ENCODE data around the gene ZBTB16. TPM values are rescaled to one million over a fixed set of nuclear protein-coding genes. Genes with fewer than 3 reads are reported as not detected.

Gene ZBTB16
- total and polyA plus RNA-seq, 7 experiments from 2014 or later: 3.0 to 22.1 (median 7.2) TPM

GRCh38 chr11:114171257-114172054, 111.9 kb downstream of the ZBTB16 start:
- Histone ChIP-seq H3K27ac (ENCODE audit: low read depth, low read length) (peak overlapping the region; percentile 40), H3K4me3 (ENCODE audit: low read length) (peak overlapping the region; percentile 14), H3K36me3 (ENCODE audit: control insufficient read depth in 2 of 3, insufficient read depth in 3 of 3, low read length in 3 of 3) (no peaks in the 10 kb centered on the region), H3K4me1 (ENCODE audit: control insufficient read depth in 2 of 2, insufficient read depth in 2 of 2, low read length in 2 of 2) (peaks cover 66 to 88% of the 10 kb centered on the region in 2 donors), H3K9me3 (ENCODE audit: control insufficient read depth in 2 of 3, low read length in 3 of 3) (no peaks in the 10 kb centered on the region), H3K27me3 (ENCODE audit: control insufficient read depth in 2 of 2, insufficient read depth in 2 of 2, low read length in 2 of 2) (no peaks in the 10 kb centered on the region)
- peak overlapping the region in 8 of 10 donors; percentile 46 to 78 (median 72) for H3K4me3 Mint-ChIP-seq
- intact Hi-C loops (cut with micrococcal nuclease): loop anchor here (1.0 kb wide), 2 partner anchors 11 to 12 kb away; no protein-coding TSS in a partner anchor
- DNase-seq: no peak
- no peaks in the 10 kb centered on the region for H3K9me3 Mint-ChIP-seq
- ChIA-PET CTCF (interaction anchor here (0.6 to 2.3 kb wide), 7 partner anchors 9 to 111 kb away, joined by 3 to 14 read pairs (median 4); no protein-coding TSS in a partner anchor), POLR2A (interaction anchor here (1.0 to 20.6 kb wide), 4 partner anchors 11 to 37 kb away, joined by 3 to 363 read pairs (median 24); no protein-coding TSS in a partner anchor)
- H3K27ac Mint-ChIP-seq: peak overlapping the region in 8 of 9 donors; percentile 89 to 98 (median 96)
- H3K36me3 Mint-ChIP-seq: peaks cover 0 to 2% (median 0%) of the 10 kb centered on the region in 5 donors
- H3K4me1 Mint-ChIP-seq: peaks cover 76 to 100% (median 100%) of the 10 kb centered on the region in 7 donors
- no peak for ATAC-seq
- peaks cover 0 to 4% (median 0%) of the 10 kb centered on the region in 5 donors for H3K27me3 Mint-ChIP-seq

- ATAC-seq: peak; percentile 33
- peak overlapping the region; percentile 76 to 98 (median 96) for H3K27ac Mint-ChIP-seq
- peaks cover 0 to 4% (median 0%) of the 10 kb centered on the region in 5 donors for H3K27me3 Mint-ChIP-seq
- H3K4me1 ChIP-seq (ENCODE audit: control insufficient read depth in 2 of 2, insufficient read depth in 2 of 2, low read length in 2 of 2): peaks cover 66 to 85% of the 10 kb centered on the region in 2 donors
- no peaks in the 10 kb centered on the region for H3K36me3 ChIP-seq (ENCODE audit: control insufficient read depth in 2 of 3, insufficient read depth in 3 of 3, low read length in 3 of 3)
- peaks cover 70 to 98% (median 93%) of the 10 kb centered on the region in 7 donors for H3K4me1 Mint-ChIP-seq
- ChIA-PET CTCF (interaction anchor here (0.6 to 2.3 kb wide), 8 partner anchors 9 to 112 kb away, joined by 3 to 14 read pairs (median 4); no protein-coding TSS in a partner anchor), POLR2A (interaction anchor here (1.0 to 20.6 kb wide), 5 partner anchors 12 to 112 kb away, joined by 3 to 363 read pairs (median 5); partner anchors contain the start of gene ZBTB16)
- intact Hi-C loops (cut with micrococcal nuclease): loop anchor here (1.0 kb wide), 2 partner anchors 11 to 12 kb away; no protein-coding TSS in a partner anchor
- peak overlapping the region; percentile 34 to 78 (median 71) for H3K4me3 Mint-ChIP-seq
- peaks cover 0 to 2% (median 0%) of the 10 kb centered on the region in 5 donors for H3K36me3 Mint-ChIP-seq
- peak overlapping the region; percentile 14 for H3K4me3 ChIP-seq (ENCODE audit: low read length)
- peak overlapping the region; percentile 40 for H3K27ac ChIP-seq (ENCODE audit: low read depth, low read length)
- no peaks in the 10 kb centered on the region for H3K9me3 ChIP-seq (ENCODE audit: control insufficient read depth in 2 of 3, low read length in 3 of 3)
- DNase-seq: peak in 3 of 9 donors; percentile 35 to 49 (median 47)
- H3K27me3 ChIP-seq (ENCODE audit: control insufficient read depth in 2 of 2, insufficient read depth in 2 of 2, low read length in 2 of 2): no peaks in the 10 kb centered on the region
- H3K9me3 Mint-ChIP-seq: no peaks in the 10 kb centered on the region
These were observed 112.7 kb downstream of the ZBTB16 start for GRCh38 chr11:114172055-114172861.

- ChIA-PET POLR2A (interaction anchor here (1.0 to 20.6 kb wide), 5 partner anchors 7 to 113 kb away, joined by 3 to 363 read pairs (median 12); partner anchors contain the start of gene ZBTB16), CTCF (interaction anchor here (0.9 to 2.3 kb wide), 5 partner anchors 10 to 113 kb away, joined by 3 to 14 read pairs (median 6); no protein-coding TSS in a partner anchor)
- peak overlapping the region; percentile 34 to 78 (median 71) for H3K4me3 Mint-ChIP-seq
These were observed 113.4 kb downstream of the ZBTB16 start for GRCh38 chr11:114172871-114173444.

GRCh38 chr11:114173843-114174242, 114.3 kb downstream of the ZBTB16 start:
- Mint-ChIP-seq H3K4me1 (peaks cover 59 to 98% (median 90%) of the 10 kb centered on the region in 7 donors), H3K4me3 (peak overlapping the region in 8 of 10 donors; percentile 60 to 76 (median 71)), H3K9me3 (no peaks in the 10 kb centered on the region), H3K27me3 (peaks cover 0 to 4% (median 0%) of the 10 kb centered on the region in 5 donors), H3K36me3 (peaks cover 0 to 2% (median 0%) of the 10 kb centered on the region in 5 donors), H3K27ac (peak overlapping the region; percentile 76 to 98 (median 96))
- ChIA-PET POLR2A (interaction anchor here (0.5 to 20.6 kb wide), 6 partner anchors 8 to 154 kb away, joined by 3 to 363 read pairs (median 8); partner anchors contain the start of gene ZBTB16), CTCF (interaction anchor here (0.8 to 2.6 kb wide), 3 partner anchors 10 to 20 kb away, joined by 10 to 11 read pairs (median 11); no protein-coding TSS in a partner anchor)
- Histone ChIP-seq H3K27me3 (ENCODE audit: control insufficient read depth in 2 of 2, insufficient read depth in 2 of 2, low read length in 2 of 2) (no peaks in the 10 kb centered on the region), H3K4me3 (ENCODE audit: low read length) (no peak overlapping the region), H3K4me1 (ENCODE audit: control insufficient read depth in 2 of 2, insufficient read depth in 2 of 2, low read length in 2 of 2) (peaks cover 52 to 82% of the 10 kb centered on the region in 2 donors), H3K36me3 (ENCODE audit: control insufficient read depth in 2 of 3, insufficient read depth in 3 of 3, low read length in 3 of 3) (no peaks in the 10 kb centered on the region), H3K9me3 (ENCODE audit: control insufficient read depth in 2 of 3, low read length in 3 of 3) (no peaks in the 10 kb centered on the region), H3K27ac (ENCODE audit: low read depth, low read length) (no peak overlapping the region)
- DNase-seq (no peak), ATAC-seq (no peak)
- intact Hi-C loops (cut with micrococcal nuclease): loop anchor here in 1 of 2 donors (1.0 kb wide), 1 partner anchor 9 kb away; no protein-coding TSS in a partner anchor

More at GRCh38 chr11:114172871-114173444, 113.4 kb downstream of the ZBTB16 start:
- Histone ChIP-seq H3K9me3 (ENCODE audit: control insufficient read depth in 2 of 3, low read length in 3 of 3) (no peaks in the 10 kb centered on the region), H3K27me3 (ENCODE audit: control insufficient read depth in 2 of 2, insufficient read depth in 2 of 2, low read length in 2 of 2) (no peaks in the 10 kb centered on the region), H3K36me3 (ENCODE audit: control insufficient read depth in 2 of 3, insufficient read depth in 3 of 3, low read length in 3 of 3) (no peaks in the 10 kb centered on the region), H3K27ac (ENCODE audit: low read depth, low read length) (peak overlapping the region; percentile 40), H3K4me1 (ENCODE audit: control insufficient read depth in 2 of 2, insufficient read depth in 2 of 2, low read length in 2 of 2) (peaks cover 59 to 82% of the 10 kb centered on the region in 2 donors), H3K4me3 (ENCODE audit: low read length) (peak overlapping the region; percentile 14)
- Mint-ChIP-seq H3K27ac (peak overlapping the region; percentile 76 to 98 (median 96)), H3K9me3 (no peaks in the 10 kb centered on the region), H3K36me3 (peaks cover 0 to 2% (median 0%) of the 10 kb centered on the region in 5 donors), H3K4me1 (peaks cover 65 to 98% (median 90%) of the 10 kb centered on the region in 7 donors), H3K27me3 (peaks cover 0 to 4% (median 0%) of the 10 kb centered on the region in 5 donors)
- intact Hi-C loops (cut with micrococcal nuclease): loop anchor here (1.0 kb wide), 2 partner anchors 10 to 13 kb away; no protein-coding TSS in a partner anchor
- ATAC-seq (peak; percentile 84), DNase-seq (peak in 6 of 9 donors; percentile 54 to 77 (median 63))

GRCh38 chr11:114174712-114175495, 115.4 kb downstream of the ZBTB16 start:
- no peak for DNase-seq
- POLR2A ChIA-PET: interaction anchor here (0.6 to 20.6 kb wide), 4 partner anchors 9 to 153 kb away, joined by 3 to 363 read pairs (median 28); no protein-coding TSS in a partner anchor
- intact Hi-C loops (cut with micrococcal nuclease): no loop called here
- Histone ChIP-seq H3K4me3 (ENCODE audit: low read length) (no peak overlapping the region), H3K27me3 (ENCODE audit: control insufficient read depth in 2 of 2, insufficient read depth in 2 of 2, low read length in 2 of 2) (no peaks in the 10 kb centered on the region), H3K4me1 (ENCODE audit: control insufficient read depth in 2 of 2, insufficient read depth in 2 of 2, low read length in 2 of 2) (peaks cover 51 to 81% of the 10 kb centered on the region in 2 donors), H3K27ac (ENCODE audit: low read depth, low read length) (no peak overlapping the region), H3K9me3 (ENCODE audit: control insufficient read depth in 2 of 3, low read length in 3 of 3) (no peaks in the 10 kb centered on the region), H3K36me3 (ENCODE audit: control insufficient read depth in 2 of 3, insufficient read depth in 3 of 3, low read length in 3 of 3) (no peaks in the 10 kb centered on the region)
- H3K27me3 Mint-ChIP-seq: peaks cover 0 to 4% (median 0%) of the 10 kb centered on the region in 5 donors
- H3K9me3 Mint-ChIP-seq: no peaks in the 10 kb centered on the region
- peaks cover 59 to 98% (median 90%) of the 10 kb centered on the region in 7 donors for H3K4me1 Mint-ChIP-seq
- peak overlapping the region in 4 of 9 donors; percentile 89 to 98 (median 94) for H3K27ac Mint-ChIP-seq
- H3K36me3 Mint-ChIP-seq: peaks cover 0 to 2% (median 0%) of the 10 kb centered on the region in 5 donors
- no peak for ATAC-seq
- peak overlapping the region in 3 of 10 donors; percentile 19 to 76 (median 73) for H3K4me3 Mint-ChIP-seq
- CTCF ChIA-PET: interaction anchor here (0.7 to 2.6 kb wide), 3 partner anchors 9 to 136 kb away, joined by 3 to 11 read pairs (median 11); no protein-coding TSS in a partner anchor

Measured in naive thymus-derived CD4-positive, alpha-beta T cell (primary cell).